ENCODE measurements around the gene MME.

- TF ChIP-seq CTCF (IDR thresholded peaks at IDR 0.05; ENCODE audit: insufficient read depth, low read depth, low read length) (no peak), EZH2 (IDR thresholded peaks at IDR 0.05; ENCODE audit: insufficient read depth, low read length) (no peak)
Observed at GRCh38 chr3:155231792-155232191, 151.7 kb downstream of the MME start.

Measured in astrocyte (in vitro differentiated cells and primary cell).